K562 treated with DMSO at 1 percent for 24 hours (cell line): ENCODE measurements around the gene GAGE12E. TPM values are rescaled to one million over a fixed set of nuclear protein-coding genes. Genes with fewer than 3 reads are reported as not detected.

Source experiments
- total RNA-seq: library from RNA; unstranded; fragments of 300-600 nt; gene quantifications from 2 replicates; pipeline ENCODE4 v1.2.3, GENCODE V29; 2022; ENCODE audit warnings: low read depth; ENCODE audit not compliant: insufficient read depth

Gene GAGE12E, protein sequence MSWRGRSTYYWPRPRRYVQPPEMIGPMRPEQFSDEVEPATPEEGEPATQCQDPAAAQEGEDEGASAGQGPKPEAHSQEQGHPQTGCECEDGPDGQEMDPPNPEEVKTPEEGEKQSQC
- total RNA-seq = not detected in 2 replicates

GRCh38 chrX:49550989-49551388, at the start of gene GAGE12E:
Gene GAGE12E (plus strand): TSS chrX:49551289. CDS start chrX:49552444, 1,155 bp downstream.

GRCh38 chrX:49531877-49532276, 19.2 kb upstream of the GAGE12E start, which contains the start of gene GAGE12C:
Gene GAGE12C (plus strand): TSS chrX:49532177. CDS start chrX:49533332, 1,155 bp downstream.

GRCh38 chrX:49541433-49541832, 9.7 kb upstream of the GAGE12E start, which contains the start of gene GAGE12D:
Gene GAGE12D (plus strand): TSS chrX:49541733. CDS start chrX:49542888, 1,155 bp downstream.

GRCh38 chrX:49560542-49560941, 9.5 kb downstream of the GAGE12E start, which contains the start of gene GAGE12F:
Gene GAGE12F (plus strand): TSS chrX:49560842. CDS start chrX:49561997, 1,155 bp downstream.

DNA sequence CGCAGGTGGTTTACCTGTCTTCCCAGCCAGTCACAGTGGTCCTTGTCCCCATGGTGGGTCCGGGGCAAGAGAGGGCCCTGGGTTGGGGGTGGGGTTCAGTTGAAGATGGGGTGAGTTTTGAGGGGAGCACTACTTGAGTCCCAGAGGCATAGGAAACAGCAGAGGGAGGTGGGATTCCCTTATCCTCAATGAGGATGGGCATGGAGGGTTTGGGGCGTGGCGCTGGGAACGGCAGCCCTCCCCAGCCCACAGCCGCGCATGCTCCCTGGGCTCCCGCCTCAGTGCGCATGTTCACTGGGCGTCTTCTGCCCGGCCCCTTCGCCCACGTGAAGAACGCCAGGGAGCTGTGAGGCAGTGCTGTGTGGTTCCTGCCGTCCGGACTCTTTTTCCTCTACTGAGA, 19.0 kb downstream of the GAGE12E start, which contains the start of gene GAGE12G:
Gene GAGE12G, plus strand, starts transcription at position 301 of the 400 bp plus-strand sequence. CDS start 1,155 bp downstream, outside the sequence.

DNA sequence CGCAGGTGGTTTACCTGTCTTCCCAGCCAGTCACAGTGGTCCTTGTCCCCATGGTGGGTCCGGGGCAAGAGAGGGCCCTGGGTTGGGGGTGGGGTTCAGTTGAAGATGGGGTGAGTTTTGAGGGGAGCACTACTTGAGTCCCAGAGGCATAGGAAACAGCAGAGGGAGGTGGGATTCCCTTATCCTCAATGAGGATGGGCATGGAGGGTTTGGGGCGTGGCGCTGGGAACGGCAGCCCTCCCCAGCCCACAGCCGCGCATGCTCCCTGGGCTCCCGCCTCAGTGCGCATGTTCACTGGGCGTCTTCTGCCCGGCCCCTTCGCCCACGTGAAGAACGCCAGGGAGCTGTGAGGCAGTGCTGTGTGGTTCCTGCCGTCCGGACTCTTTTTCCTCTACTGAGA, 28.6 kb downstream of the GAGE12E start, which contains the start of gene GAGE12H:
Gene GAGE12H, plus strand, starts transcription at position 301 of the 400 bp plus-strand sequence. CDS start 1,155 bp downstream, outside the sequence.

GRCh38 chrX:49589196-49589595, 38.1 kb downstream of the GAGE12E start, which contains the start of gene GAGE2A:
Gene GAGE2A (plus strand): TSS chrX:49589496. CDS start chrX:49590651, 1,155 bp downstream.

DNA sequence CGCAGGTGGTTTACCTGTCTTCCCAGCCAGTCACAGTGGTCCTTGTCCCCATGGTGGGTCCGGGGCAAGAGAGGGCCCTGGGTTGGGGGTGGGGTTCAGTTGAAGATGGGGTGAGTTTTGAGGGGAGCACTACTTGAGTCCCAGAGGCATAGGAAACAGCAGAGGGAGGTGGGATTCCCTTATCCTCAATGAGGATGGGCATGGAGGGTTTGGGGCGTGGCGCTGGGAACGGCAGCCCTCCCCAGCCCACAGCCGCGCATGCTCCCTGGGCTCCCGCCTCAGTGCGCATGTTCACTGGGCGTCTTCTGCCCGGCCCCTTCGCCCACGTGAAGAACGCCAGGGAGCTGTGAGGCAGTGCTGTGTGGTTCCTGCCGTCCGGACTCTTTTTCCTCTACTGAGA, 47.6 kb downstream of the GAGE12E start, which contains the start of gene GAGE1:
Gene GAGE1, plus strand, starts transcription at position 301 of the 400 bp plus-strand sequence. CDS start 1,155 bp downstream, outside the sequence.

Other genes starting within 250 kb of the GAGE12E start
- gene GAGE10, start 247.6 kb upstream of the GAGE12E start, total RNA-seq = not detected in 2 replicates
- gene GAGE12J, start 229.3 kb upstream of the GAGE12E start, total RNA-seq = not detected in 2 replicates
- gene GAGE13, start 219.7 kb upstream of the GAGE12E start, total RNA-seq = 6.1 and 9.1 TPM in 2 replicates
- gene GAGE12C, start 19.1 kb upstream of the GAGE12E start, total RNA-seq = not detected in 2 replicates
- not detected in 2 replicates for gene GAGE12D, start 9.6 kb upstream of the GAGE12E start, total RNA-seq
- not detected in 2 replicates for gene GAGE12F, start 9.6 kb downstream of the GAGE12E start, total RNA-seq
- not detected in 2 replicates for gene GAGE12G, start 19.1 kb downstream of the GAGE12E start, total RNA-seq
- not detected in 2 replicates for gene GAGE12H, start 28.7 kb downstream of the GAGE12E start, total RNA-seq
- gene GAGE2A, start 38.2 kb downstream of the GAGE12E start, total RNA-seq = 11.0 and 11.8 TPM in 2 replicates
- gene GAGE1, start 47.7 kb downstream of the GAGE12E start, total RNA-seq = 13.5 TPM in 2 replicates
- 60.6 and 61.3 TPM in 2 replicates for gene PAGE1, start 144.7 kb downstream of the GAGE12E start, total RNA-seq